Cardiac muscle cell (in vitro differentiated cells and primary cell): ENCODE data around the gene RPL7A. TPM values are rescaled to one million over a fixed set of nuclear protein-coding genes. Genes with fewer than 3 reads are reported as not detected.
A peak's percentile ranks its signal among the peaks of the same experiment; 100 is the strongest.

Experiments used
- DNase-seq, 2 donors: peaks; one replicate each; pipeline versions ENCODE4 v3.0.0 to v3.0.0-alpha.2; 2010 to 2017; ENCODE audit warnings: low read depth in 1 of 2, low spot score in 1 of 2
- H3K27ac ChIP-seq: fragments of 200-600 bp; sonication (generic); 2 replicates; pipeline ENCODE4 v1.5.1; 2016
- H3K27me3 ChIP-seq: fragments of 200-600 bp; sonication (generic); 2 replicates; pipeline ENCODE4 v1.6.0; 2016; ENCODE audit warnings: control low read depth
- H3K36me3 ChIP-seq: fragments of 200-600 bp; sonication (generic); 2 replicates; pipeline ENCODE4 v1.5.1; 2016; ENCODE audit warnings: control low read depth
- H3K4me1 ChIP-seq: fragments of 200-600 bp; sonication (generic); 2 replicates; pipeline ENCODE4 v1.8.1; 2017; ENCODE audit warnings: low read depth, mild to moderate bottlenecking, mixed run types
- H3K4me3 ChIP-seq: fragments of 200-600 bp; sonication (generic); 2 replicates; pipeline ENCODE4 v1.5.1; 2016; ENCODE audit warnings: mild to moderate bottlenecking
- H3K9me3 ChIP-seq: fragments of 200-600 bp; sonication (generic); 2 replicates; pipeline ENCODE4 v1.5.1; 2017; ENCODE audit warnings: low read depth, mild to moderate bottlenecking, control low read depth
- polyA plus RNA-seq: library from polyadenylated mRNA; unstranded; fragments of >200 nt; fragmentation: Nextera tagmentation; extraction: Ambion mirVana; gene quantifications from 2 replicates; pipeline ENCODE4 v1.2.1, GENCODE V29; 2016
- total RNA-seq: library from RNA; depleted of rRNA; stranded (reverse); fragments of >200 nt; gene quantifications from 2 replicates; pipeline ENCODE4 v1.2.3, GENCODE V29; 2016
- TF ChIP-seq, protein P1 (sequence below): IDR thresholded peaks from 2 replicates; pipeline ENCODE4 v1.5.1; 2012; ENCODE audit warnings: low read depth, mild to moderate bottlenecking, low read length

RPL7A gene
- total and polyA plus RNA-seq, 2 experiments from 2014 or later, result 404 to 2,233 TPM

DNA sequence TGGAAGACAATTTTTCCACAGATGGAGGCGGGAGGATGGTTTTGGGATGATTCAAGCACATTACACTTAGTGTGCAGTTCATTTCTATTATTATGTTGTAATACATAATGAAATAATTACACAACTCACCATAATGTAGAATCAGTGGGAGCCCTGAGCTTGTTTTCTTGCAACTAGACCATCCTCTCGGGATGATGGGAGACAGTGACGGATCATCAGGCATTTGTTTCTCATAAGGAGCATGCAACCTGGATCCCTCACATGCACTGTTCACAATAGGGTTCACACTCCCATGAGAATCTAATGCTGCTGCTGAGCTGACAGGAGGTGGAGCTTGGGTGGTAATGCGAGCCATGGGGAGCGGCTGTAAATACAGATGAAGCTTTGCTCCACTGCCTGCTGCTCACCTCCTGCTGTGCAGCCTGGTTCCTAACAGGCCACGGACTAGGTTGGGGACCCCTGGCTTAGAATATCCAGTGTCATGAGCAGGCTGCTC is 29.8 kb downstream of the RPL7A start:
- Histone ChIP-seq H3K4me1 (no peaks in the 10 kb centered on the region), H3K36me3 (peaks cover 4% of the 10 kb centered on the region), H3K27me3 (no peaks in the 10 kb centered on the region), H3K9me3 (no peaks in the 10 kb centered on the region), H3K27ac (no peak overlapping the region), H3K4me3 (no peak overlapping the region)
- TF ChIP-seq, protein P1, sequence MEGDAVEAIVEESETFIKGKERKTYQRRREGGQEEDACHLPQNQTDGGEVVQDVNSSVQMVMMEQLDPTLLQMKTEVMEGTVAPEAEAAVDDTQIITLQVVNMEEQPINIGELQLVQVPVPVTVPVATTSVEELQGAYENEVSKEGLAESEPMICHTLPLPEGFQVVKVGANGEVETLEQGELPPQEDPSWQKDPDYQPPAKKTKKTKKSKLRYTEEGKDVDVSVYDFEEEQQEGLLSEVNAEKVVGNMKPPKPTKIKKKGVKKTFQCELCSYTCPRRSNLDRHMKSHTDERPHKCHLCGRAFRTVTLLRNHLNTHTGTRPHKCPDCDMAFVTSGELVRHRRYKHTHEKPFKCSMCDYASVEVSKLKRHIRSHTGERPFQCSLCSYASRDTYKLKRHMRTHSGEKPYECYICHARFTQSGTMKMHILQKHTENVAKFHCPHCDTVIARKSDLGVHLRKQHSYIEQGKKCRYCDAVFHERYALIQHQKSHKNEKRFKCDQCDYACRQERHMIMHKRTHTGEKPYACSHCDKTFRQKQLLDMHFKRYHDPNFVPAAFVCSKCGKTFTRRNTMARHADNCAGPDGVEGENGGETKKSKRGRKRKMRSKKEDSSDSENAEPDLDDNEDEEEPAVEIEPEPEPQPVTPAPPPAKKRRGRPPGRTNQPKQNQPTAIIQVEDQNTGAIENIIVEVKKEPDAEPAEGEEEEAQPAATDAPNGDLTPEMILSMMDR, result no peak
- DNase-seq, result peak in 1 of 2 donors; percentile 36

DNA sequence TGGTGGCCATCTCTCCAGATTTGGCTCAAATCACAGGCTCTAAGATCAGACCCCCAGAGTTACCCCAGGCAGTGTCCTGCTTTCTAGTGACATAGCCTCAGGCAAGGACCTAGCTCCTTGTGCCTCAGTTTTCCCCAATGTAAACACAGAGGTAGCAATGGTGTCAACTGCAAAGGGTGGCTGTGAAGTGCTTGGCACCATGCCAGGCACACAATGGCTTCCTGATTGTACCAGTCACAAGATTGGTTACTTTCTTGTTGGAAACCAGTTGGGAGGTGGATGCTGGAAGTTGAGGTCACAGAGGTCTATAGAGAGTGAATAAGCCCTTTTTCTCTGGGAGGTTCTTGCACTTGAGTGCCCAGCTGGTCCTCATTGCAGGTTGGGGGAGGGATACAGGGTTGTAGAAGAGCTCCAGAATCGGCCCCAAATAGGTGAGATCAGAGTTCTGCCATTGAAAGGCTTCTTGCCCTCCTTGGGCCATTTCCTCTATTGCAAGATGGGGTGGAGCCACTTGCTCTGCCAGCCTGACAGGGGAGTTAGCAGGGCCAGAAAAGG is 30.5 kb downstream of the RPL7A start:
- TF ChIP-seq, protein P1, result no peak
- H3K4me3 ChIP-seq, result no peak overlapping the region
- DNase-seq, result no peak
- no peaks in the 10 kb centered on the region for H3K36me3 ChIP-seq
- H3K9me3 ChIP-seq, result no peaks in the 10 kb centered on the region
- no peak overlapping the region for H3K27ac ChIP-seq
- no peaks in the 10 kb centered on the region for H3K27me3 ChIP-seq
- no peaks in the 10 kb centered on the region for H3K4me1 ChIP-seq

DNA sequence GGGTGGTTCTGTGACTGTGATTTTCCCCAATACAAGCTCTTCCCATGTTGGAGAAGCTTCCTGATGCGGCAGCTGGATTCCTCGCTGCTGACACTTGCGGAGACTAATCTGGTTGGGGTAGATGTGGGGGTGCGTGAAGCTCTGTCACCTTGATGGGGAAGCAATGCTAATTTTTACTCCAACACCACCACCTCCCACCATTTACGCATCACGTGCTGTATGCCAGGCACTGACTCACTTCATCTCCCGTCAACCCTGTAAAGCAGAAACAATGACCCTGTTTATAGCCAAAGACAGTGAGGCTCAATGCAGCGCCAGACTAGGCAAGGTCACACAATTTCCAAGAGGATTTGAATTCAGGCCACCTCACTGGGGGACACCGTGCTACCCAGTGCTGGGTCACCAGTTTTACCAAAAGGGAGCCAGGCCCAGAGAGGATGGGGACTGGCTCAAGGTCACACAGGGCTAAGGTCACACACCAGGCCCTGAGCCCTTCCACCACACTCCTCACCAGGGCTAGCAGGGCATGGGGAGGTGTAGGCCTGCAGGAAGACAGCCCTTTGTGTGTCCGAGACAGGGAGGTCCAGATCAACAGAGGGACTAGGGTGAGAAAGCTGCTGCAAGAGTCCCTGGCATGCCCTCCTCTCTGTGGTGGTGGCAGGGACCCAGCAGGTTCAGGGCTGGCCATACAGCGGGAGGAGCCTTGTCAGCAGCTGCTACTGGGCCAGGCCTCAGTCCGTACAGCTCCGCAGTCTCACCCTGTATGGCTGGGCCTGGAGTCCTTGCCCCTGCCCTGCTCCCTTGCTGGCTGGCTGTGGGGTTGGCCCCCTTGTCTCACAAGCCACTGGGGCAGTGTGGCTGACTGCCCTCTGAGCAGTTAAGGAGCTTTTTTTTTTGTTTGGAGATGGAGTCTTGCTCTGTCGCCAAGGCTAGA is 31.4 kb downstream of the RPL7A start:
- TF ChIP-seq, protein P1, result no peak
- Histone ChIP-seq H3K36me3 (no peaks in the 10 kb centered on the region), H3K27ac (no peak overlapping the region), H3K4me3 (no peak overlapping the region), H3K9me3 (no peaks in the 10 kb centered on the region), H3K27me3 (no peaks in the 10 kb centered on the region), H3K4me1 (no peaks in the 10 kb centered on the region)
- DNase-seq, result no peak

DNA sequence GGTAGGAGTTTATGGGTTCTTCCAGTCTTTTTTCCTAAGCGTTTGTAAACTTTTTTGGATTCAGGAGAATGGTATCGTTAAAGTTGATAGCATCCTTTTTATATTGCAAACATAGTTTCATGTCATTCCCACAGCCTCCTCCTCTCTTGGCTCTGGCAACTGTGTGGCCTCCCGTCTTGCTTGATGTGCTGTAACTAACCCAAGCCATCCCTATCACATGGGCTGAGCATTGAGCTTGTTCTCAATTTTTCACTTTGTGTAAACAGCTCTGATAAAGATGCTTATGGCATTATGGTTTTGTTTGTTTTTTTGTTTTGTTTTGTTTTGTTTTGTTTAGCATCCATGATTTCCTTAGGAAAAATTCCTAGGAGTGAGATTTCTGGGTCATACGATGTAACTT is 32.7 kb downstream of the RPL7A start:
- H3K4me1 ChIP-seq, result no peaks in the 10 kb centered on the region
- TF ChIP-seq, protein P1, result no peak
- H3K9me3 ChIP-seq, result no peaks in the 10 kb centered on the region
- H3K4me3 ChIP-seq, result no peak overlapping the region
- no peaks in the 10 kb centered on the region for H3K36me3 ChIP-seq
- no peak overlapping the region for H3K27ac ChIP-seq
- no peak for DNase-seq
- no peaks in the 10 kb centered on the region for H3K27me3 ChIP-seq

DNA sequence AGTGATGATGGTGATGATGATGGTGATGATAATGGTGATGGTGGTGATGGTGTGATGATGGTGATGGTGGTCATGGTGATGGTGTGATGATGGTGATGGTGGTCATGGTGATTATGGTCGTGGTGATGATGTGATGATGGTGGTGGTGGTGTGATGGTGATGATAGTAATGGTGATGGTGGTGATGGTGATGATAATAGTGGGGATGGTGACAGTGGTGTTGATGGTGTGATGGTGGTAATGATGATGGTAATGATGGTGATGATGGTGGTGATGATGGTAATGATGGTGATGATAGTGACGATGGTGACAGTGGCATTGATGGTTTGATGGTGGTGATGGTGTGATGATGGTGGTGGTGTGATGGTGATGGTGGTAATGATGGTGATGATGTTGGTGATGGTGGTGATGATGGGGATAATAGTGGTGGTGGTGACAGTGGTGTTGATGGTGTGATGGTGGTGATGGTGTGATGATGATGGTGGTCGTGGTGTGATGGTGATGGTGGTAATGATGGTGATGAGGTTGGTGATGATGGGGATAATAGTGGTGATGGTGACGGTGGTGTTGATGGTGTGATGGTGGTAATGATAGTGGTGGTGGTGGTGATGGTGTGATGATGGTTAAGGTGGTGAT is 34.6 kb downstream of the RPL7A start:
- DNase-seq, result no peak
- Histone ChIP-seq H3K27me3 (no peaks in the 10 kb centered on the region), H3K9me3 (no peaks in the 10 kb centered on the region), H3K4me1 (no peaks in the 10 kb centered on the region), H3K27ac (no peak overlapping the region), H3K4me3 (no peak overlapping the region), H3K36me3 (no peaks in the 10 kb centered on the region)
- TF ChIP-seq, protein P1, result no peak
